Hematopoietic multipotent progenitor cell (in vitro differentiated cells): ENCODE data around the gene TMPRSS13. TPM values are rescaled to one million over a fixed set of nuclear protein-coding genes. Genes with fewer than 3 reads are reported as not detected.
"Not testable (repeated sequence)": the region's sequence is repeated elsewhere in the genome, so short reads cannot be mapped to it uniquely, and the experiment has no call there.

ENCODE experiments used
- DNase-seq, 3 donors: peaks; one replicate each; pipeline ENCODE4 v3.0.0-alpha.2; 2011 to 2015; ENCODE audit warnings: low read depth in 2 of 3, low spot score in 2 of 3
- total RNA-seq: library from RNA; depleted of rRNA; stranded (reverse); fragments of >200 nt; gene quantifications from one replicate; pipeline ENCODE4 v1.2.3, GENCODE V29; 2012

The TMPRSS13 gene
- total RNA-seq, 1 donor = 0.54 TPM

DNA sequence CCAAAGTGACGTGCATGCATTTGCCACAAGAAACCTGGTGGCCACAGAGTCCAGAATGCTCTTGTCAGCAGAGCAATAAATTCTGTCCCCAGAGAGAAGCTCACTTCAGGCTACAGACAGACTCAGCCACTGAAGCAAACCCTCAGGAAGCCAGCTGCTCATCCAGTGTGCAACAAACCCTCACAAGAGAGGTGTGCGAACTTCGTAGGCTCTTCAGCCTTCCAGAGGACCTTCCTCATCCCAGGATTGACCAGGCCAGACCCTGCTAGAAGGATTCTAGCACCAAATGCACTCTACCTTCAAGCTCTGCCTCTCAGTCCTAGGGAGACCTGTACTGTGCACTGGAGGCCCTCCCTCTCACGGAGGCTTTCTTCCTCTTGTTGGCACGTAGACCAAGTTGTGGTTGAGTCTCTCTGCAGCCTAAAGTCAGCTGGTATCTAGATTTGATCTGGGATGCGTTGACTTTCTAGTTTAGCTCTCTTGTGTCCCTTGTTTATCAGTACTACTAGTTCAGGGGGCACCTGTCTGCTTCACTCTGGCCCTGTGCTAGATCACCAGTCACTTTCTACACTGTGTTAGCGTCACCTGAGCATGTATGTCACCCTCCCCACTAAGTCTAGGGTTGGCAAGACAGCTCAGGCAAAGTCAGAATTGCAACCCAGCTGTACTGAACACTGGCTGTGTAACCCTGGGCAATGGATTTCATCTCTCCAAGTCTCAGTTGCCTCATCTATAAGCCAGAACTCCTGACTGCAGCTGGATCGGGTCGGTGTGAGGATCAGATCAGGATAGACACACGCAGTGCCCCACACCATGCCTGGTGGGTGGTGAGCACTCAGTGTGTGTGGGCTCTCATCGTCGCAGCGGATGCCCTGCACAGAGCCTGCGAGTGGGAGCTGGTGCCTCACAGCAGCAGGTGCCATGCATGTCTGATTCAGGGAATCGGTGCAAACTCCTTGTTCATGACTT lies 22.1 kb upstream of the TMPRSS13 start:
- peak in 2 of 3 donors; percentile 41 to 58 for DNase-seq

DNA sequence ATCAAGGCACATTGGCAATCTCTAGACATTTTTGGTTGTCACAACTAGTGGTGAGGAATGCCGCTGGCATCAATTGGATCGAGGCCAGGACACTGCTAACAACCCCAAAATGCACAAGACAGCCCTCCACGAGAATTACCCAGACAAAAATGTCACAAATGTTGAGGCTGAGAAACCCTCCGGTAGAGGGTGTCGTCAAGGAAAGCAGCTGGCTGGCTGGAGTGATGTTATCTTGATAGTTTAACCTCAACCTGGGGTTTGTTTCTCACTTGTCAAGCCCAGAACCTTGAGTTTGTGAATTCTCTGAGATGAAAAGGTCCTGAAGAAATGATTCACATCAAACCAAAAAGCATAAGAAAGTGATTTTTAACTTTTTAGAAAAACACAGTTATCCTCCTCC lies 21.1 kb upstream of the TMPRSS13 start:
- DNase-seq = peak; percentile 49 to 78 (median 59)

DNA sequence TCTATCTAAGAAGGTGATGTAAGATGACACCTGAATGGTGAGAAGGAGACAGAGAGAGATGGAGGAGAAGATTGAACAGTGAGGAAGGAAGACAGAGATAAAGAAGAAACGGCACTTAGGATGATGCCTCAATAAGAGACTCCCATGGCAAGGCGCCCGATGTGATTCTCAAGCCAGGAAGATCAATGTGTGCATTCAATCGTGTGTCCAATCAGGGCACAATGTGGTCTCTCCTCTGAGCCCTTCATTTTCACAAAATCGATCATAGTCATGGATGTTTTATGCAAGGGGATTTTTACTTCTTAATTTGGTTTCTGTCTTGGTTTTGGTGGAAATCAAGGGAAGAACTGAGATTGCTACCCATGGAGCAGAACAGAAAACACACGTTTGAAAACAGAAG lies 19.9 kb upstream of the TMPRSS13 start:
- DNase-seq = no peak

DNA sequence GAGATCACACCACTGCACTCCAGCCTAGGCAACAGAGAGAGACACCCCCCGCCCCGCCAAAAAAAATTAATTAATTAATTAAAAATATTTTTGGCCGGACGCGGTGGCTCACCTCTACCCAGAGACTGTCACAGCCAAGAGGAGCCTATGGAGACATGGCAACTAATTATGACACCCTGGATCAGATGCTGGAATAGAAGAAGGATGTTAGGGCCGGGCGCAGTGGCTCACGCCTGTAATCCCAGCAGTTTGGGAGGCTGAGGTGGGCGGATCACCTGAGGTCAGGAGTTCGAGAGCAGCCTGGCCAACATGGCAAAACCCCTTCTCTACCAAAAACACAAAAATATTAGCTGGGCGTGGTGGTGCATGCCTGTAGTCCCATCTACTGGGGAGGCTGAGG lies 19.3 kb upstream of the TMPRSS13 start:
- DNase-seq = not testable (repeated sequence)

DNA sequence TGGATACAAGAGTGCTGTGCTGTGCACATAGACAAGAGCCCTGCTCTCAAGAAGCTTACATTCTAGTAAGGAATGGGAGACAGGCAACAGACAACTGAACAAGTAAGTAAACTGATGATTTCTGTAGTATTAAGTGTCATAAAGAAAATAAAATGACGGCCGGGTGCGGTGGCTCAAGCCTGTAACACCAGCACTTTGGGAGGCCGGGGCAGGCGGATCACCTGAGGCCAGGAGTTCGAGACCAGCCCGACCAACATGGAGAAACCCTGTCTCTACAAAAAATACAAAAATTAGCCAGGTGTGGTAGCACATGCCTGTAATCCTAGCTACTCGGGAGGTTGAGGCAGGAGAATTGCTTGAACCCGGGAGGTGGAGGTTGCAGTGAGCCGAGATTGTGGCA lies 18.5 kb upstream of the TMPRSS13 start:
- not testable (repeated sequence) for DNase-seq

DNA sequence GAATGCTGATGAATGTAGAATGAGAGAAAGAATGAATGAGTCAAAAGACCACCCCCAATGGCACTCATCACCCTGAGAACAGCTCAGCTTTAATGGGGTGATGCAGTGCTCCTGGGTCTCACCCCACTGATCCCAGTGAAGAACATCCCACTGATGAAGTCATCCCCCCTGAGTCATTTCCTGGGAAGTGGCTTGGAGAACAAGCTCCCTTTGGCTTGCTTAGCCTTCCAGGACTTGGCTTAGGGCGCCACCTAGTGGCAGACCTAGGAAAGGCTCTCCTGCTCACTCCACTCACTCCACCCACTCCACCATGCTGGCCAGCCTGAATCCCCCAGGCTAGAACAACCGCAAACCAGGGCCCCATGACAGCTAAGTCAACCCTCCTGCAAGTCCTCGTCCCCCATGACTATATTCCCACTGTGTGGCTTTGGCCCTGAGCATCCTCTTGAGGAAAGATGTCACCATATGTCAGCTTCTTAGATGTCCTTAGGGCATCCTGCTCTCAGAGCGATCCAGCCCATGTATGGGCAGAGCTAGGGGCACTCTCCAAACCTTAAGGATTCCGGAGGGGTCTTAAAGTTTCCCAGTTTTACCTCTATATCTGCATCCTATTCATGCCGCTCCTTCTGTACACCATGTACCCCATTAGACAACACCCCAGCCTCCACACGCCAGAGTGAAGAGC lies 17.8 kb upstream of the TMPRSS13 start:
- peak; percentile 75 to 79 (median 79) for DNase-seq

DNA sequence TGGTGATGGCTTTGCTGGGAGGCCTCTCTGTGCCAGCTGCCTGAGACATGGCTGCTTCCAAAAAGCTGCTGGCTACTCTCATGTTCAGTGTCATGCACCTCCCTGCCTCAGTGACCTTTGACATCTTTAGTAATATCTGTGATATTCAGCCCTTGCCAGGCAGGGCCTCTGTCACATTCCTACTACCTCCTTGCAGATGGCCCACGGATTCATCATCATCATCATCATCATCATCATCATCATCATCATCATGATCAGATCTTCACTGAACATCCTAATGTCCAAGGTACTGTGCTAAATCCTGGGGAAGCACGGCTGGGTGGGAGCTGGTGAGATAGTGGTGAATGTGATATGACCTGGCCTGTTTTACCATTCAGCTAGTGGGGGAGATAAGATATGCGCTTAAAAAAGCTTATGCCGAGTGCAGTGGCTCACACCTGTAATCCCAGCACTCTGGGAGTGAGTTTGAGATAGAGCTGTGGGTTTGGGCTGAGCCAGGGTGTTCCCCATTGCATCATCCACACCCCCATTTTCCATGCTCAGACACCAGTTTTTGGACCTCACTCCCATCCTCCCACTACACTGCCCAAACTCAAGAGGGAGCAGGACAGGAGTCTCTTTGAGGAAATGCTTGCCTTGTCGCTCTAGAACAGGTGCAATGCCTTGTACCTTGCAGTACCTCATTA lies 17.1 kb upstream of the TMPRSS13 start:
- DNase-seq = no peak

DNA sequence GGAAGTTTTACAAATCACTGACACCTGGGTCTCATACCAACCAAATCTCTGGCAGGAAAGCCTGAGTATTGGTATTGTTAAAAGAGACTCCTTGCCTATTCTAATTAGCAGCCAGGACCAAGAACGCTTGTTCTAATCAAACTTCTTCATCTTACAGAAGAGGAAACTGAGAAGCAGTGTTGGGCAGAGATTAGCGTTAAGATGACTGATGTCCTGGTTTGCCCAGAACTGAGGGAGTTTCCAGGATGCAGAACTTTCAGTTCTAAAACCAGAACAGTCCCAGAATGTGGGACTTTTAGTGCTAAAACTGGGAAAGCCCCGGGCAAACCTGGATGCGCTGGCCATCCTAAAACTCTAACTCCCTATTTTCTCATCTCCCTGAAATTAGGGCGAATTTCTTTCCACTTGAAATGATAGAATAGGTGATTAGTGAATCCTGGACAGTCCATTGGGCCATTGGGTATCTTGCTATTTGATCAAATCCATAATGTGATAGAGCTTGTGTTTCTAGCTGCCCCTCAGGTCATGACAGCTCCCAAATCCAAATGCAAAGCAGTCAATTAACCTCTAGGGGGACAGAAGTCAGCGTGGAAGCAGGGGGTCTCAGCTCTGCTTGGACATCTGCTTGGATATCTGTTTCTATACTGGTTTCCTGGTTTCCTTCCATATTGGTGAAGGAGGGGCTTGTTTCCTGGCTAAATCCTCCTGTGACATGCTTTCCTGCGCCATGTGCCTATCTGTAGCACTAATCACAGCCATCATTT lies 16.0 kb upstream of the TMPRSS13 start:
- peak in 2 of 3 donors; percentile 82 to 87 for DNase-seq

DNA sequence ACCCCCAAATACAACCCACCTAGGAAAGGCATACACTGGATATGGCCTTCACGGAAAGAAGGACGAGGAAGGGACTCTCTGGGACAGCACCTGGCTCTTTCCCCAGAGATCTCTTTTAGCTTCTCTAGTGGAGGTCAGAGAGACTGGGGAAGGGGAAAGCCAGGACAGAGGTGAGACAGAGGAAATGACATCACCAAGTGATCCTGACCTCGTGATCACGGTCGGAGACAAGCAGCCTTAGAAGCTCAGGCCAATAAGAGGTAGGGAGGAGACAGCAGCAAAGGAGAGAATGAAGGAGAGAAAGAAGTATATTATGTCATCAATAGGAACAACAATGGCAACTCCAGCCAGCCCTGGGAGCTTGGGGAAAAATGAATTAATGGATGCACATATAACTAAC lies 15.4 kb upstream of the TMPRSS13 start:
- no peak for DNase-seq

DNA sequence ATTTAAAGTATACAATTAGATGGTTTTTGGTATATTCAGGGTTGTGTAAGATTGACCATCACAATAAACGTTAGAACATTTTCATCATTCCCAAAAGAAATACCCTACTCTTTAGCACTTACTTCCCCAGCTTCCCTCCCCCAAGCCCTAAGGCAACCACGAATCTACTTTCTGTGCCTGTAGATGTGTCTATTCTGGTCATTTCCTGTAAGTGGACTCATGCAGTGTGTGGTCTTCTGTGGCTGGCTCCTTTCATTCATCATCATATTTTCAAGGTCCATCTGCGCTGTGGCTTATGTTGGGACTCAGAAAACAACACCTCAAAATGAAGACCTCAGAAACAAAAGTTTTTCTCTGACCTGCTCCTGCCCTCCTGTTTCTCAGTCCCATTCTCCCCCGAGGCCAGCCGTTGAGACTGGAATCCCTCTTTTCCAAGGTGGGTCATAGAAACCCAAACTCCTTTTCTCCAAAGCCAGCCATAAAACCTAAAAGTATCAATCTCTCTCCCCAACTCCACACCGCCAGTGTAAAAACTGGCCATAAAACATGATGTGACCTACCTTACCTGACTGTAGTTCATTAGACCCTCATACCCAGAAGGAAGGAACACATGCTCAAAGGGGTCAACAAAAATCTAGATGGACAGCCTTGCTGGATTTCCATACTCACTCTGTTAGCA lies 12.9 kb upstream of the TMPRSS13 start:
- no peak for DNase-seq

DNA sequence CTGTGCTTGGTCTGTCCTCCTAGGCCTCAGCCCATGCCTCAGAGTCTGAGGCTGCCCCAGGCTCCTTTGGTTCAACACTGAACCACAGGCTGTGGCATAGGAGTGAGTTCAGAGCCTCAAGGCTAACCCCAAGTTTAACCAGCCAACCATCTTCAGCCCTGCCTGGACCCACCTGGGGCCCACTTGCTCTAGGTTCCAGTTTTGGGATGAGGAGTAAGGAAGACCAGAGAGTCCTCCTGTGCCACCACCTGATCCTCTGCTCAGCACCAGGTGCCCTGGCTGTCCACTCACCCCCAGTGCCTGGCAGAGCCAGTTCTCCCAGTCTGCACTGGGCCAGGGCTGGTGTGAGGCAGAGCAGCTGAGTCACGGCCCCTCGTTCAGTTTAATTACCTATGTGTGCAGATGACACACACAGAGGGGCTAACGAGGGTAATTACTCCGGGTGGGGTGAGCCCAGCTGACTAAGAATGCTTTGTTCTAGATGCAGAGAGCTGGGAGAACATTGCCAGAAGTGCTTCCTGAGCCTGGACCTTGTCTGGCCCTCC lies 12.0 kb upstream of the TMPRSS13 start:
- DNase-seq = no peak

DNA sequence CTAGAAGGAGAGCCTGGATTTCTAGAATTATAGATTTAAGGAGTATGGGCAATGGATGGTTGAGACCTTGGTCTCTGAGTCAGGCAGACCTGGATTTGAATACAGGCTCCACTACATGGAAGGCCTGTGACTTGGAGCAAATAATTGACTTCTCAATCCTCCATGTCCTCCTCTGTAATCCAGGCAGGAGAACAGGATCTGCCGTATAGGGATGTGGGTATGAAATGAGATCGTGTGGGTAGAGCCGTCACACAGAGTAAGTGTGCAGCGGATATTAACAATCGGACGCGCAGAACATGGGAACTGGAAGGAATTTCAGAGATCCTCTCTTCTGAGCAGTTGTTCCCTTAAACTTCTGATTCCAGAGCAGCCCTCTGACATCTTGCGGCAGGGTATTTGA lies 11.5 kb upstream of the TMPRSS13 start:
- DNase-seq = no peak

DNA sequence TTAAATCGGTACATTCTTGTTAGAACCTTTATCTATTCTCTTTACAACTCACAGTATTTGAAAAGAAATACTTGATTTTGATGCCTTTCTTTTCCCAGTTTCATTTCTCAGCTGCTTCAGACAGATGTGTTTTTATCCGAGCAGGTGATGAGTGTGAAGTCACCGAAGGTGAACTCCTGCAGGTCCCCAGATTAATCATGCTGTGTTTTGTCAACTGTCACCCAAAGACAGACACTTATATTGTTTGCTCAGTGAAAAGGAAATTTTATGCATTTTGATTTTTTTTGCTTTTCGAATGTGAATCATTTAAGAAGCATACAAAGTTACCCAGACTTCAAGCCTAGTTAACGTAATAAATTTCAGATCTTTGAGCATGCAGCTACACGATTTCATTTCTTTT lies 7.8 kb upstream of the TMPRSS13 start:
- no peak for DNase-seq

DNA sequence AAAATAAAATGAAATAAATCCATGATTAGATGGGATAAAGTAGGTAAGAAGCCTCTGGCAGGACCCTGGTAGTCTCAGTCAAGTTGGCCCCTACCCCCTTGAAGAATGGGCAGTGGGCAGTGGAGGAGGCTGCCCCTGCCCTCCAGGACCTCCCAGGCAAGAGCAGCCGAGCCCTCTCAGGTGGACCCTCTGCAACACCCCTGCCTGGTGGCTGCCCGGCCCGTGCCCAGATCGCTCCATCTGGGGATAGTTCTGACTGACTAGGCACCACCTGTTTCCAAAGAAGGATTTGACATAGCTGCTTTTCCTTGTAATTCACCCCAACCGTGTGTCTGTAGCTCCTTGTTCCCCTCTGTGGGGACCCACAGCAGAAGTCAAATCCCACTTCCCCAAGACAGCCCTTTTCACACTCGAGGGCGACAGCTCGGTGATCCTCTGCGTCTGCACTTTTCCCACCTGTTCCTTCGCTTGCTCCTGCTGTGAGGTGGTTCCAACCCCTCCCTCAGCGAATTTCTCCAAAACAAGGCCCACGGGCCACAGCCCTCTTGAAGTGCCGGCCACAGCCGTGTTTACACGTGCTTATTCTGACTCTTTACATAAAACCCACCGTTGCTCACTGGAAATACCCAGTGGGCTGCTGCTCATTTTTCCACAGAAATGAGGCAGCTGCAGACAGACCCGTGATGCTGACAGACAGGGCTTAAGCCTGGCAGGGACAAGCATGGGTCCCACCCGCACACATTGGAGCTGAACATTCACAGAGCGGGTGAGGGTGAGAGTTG lies 5.5 kb upstream of the TMPRSS13 start:
- DNase-seq = no peak

DNA sequence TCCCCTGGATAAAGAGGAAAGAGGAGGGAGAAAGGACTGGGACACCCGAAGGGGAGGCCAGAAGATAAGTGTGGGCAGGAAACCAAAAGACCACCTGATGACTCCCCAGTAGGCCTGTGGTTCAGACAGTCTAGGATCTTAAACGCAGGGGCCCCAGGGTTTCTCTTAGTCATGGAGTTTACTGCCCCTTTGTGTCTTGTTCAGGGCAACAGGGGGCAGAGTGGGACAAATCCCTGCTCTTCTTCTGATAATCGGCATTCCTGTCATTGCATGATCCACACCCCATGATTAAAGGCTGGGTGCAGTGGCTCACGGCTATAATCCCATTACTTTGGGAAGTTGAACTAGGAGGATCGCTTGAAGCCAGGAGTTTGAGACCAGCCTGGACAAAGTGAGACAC lies 4.7 kb upstream of the TMPRSS13 start:
- DNase-seq = peak in 1 of 3 donors; percentile 25

DNA sequence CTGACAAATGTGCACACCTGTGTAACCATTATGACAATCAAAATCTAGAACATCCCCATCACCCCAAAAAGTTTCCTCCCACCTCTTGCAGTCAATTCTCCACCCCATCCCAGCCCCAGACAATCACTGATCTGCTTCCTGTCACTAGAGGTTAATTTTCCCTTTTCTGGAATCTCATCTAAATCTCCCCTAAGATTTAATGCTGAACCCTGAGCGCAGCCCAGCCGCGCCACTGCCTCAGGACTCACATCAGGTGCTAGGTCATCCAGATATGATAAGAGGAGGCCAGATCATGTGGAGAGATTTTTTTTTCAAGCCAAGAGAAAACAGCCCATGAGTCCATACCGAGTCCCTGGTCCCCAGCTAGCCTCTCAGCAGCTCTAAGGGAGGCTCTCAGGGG lies 4.3 kb upstream of the TMPRSS13 start:
- DNase-seq = no peak

DNA sequence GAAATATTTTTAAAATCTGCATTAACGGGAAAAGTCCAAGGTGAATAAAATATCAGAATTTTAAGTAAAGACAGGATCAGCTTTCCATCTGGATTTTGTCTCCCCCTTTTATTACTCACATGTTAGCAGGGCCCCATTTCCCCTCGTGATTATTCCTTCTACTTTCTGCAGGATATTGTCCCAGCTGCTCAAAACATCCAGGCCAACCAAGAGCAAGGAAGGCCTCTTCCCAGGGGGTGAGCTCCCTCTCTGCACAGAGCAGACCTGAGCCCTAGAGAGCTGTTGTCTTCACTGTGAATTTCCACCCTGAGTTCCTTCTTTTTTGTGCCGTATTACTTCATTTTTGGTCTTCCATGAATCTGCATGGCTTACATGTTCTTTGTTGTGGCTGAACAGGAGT lies 3.7 kb upstream of the TMPRSS13 start:
- no peak for DNase-seq

DNA sequence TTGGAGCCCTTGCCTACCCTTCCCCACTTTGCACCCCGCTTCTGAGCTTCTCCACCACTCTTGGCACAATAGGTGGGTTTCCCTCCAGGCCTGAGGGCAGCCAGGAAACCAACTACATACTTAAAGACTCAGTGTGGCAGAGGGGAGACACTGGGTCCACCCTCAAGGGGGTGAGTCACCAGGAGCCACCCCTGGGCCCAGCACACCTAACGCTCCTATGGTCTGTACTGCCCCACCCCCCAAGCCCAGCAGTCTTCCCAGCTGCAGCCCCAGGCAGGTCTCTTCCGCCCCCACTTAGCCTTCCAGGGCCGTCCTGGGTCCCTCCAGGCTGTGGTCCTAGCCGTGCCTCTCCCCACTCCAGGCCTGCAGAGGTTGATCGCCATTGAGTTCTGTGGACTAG lies 3.2 kb upstream of the TMPRSS13 start:
- no peak for DNase-seq

DNA sequence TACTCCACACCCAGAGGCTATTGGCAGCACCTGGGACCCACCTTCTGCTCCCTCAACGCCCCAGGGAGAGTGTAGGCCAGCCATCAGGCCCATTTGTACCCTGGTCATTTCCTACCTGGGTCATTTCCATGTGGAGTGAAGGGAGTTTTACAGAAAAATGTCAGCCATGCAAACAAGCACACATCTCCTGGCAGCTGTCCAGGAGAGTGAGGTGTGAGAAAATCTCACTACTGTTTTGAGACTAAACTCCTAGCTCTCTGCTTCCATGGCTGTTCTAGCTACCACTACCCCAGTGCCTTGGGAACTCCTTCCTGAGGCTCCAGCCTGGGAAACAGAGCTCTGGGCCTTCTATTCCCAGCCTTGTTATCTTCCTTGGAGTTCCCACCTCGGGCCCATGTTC lies 2.8 kb upstream of the TMPRSS13 start:
- DNase-seq = peak in 1 of 3 donors; percentile 42
